ENCODE measurements around the gene TMEM50B. TPM values are rescaled to one million over a fixed set of nuclear protein-coding genes. Genes with fewer than 3 reads are reported as not detected.

TMEM50B gene
- total RNA-seq, 2 donors from 2014 or later: 29.0 to 50.1 TPM

DNA sequence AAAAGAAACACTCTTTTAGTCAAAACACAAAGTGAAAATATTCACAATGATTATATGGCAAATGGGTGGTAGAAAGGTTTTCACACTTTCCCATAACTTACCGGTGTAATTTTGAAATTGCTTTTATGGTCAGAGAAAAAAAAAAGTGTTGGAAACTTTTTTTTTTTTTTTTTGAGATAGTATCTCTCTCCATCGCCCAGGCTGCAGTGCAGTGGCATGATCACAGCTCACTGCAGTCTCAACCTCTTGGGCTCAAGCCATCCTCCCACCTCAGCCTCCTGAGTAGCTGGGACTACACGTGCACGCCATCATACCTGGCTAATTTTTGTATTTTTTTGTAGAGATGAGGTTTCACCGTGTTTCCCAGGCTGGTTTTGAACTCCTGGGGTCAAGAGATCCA, 73.3 kb downstream of the TMEM50B start:
- no peak for DNase-seq
- H3K27ac ChIP-seq: no peak overlapping the region
- intact Hi-C loops (cut with DNase I): no loop called here
- H3K36me3 ChIP-seq: no peaks in the 10 kb centered on the region
- no peak overlapping the region for H3K4me3 ChIP-seq
- TF ChIP-seq, protein P1, sequence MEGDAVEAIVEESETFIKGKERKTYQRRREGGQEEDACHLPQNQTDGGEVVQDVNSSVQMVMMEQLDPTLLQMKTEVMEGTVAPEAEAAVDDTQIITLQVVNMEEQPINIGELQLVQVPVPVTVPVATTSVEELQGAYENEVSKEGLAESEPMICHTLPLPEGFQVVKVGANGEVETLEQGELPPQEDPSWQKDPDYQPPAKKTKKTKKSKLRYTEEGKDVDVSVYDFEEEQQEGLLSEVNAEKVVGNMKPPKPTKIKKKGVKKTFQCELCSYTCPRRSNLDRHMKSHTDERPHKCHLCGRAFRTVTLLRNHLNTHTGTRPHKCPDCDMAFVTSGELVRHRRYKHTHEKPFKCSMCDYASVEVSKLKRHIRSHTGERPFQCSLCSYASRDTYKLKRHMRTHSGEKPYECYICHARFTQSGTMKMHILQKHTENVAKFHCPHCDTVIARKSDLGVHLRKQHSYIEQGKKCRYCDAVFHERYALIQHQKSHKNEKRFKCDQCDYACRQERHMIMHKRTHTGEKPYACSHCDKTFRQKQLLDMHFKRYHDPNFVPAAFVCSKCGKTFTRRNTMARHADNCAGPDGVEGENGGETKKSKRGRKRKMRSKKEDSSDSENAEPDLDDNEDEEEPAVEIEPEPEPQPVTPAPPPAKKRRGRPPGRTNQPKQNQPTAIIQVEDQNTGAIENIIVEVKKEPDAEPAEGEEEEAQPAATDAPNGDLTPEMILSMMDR (IDR thresholded peaks at IDR 0.05): no peak
- H3K27me3 ChIP-seq: no peaks in the 10 kb centered on the region
- H3K9me3 ChIP-seq: no peaks in the 10 kb centered on the region
- no peak overlapping the region for H3K9ac ChIP-seq (ENCODE audit: low read depth in 2 of 2, low read length in 2 of 2)
- peaks cover 11% of the 10 kb centered on the region for H3K4me1 ChIP-seq

DNA sequence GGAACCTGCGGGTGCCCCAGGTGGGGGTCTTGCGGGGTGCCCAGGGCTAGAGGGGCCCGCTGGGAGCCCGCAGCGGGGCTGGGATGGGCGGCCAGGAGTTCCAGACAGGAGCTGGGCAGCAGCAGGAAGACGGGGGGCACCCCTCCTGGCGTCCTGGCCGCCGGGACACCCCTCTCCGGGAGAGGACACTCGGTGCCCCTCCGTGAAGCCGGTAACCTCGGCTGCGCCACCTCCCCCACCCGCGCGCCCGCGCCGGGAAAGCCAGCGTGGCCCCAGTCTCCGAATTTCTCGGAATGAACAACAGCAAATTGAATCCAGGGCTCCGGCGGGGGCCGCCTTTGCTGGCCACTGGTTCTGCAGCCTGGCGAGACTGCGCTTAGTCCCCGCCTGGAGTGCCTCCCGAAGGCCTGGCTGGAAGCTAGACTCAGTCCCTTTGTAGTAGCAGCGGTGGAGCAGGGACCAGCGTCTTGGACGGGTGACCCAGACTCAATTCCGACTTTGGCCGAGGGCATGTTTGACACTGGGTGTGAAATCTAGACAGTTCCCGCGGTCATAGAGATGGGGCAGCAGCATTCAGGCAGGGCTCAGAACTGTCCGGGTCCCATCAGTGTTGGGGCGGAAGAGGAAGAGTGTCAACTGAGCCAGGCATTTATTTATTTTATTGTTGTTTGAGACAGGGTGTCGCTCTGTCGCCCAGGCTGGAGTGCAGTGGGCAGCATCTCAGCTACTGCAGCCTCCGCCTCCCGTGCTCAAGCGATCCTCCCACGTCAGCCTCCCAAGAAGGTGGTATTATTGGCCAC, 75.8 kb downstream of the TMEM50B start:
- H3K4me3 ChIP-seq: peak overlapping the region; percentile 82
- peak; percentile 69 for DNase-seq
- H3K9me3 ChIP-seq: no peaks in the 10 kb centered on the region
- H3K27ac ChIP-seq: peak overlapping the region; percentile 85
- H3K9ac ChIP-seq (ENCODE audit: low read depth in 2 of 2, low read length in 2 of 2): peak overlapping the region; percentile 92 to 93
- H3K36me3 ChIP-seq: no peaks in the 10 kb centered on the region
- intact Hi-C loops (cut with DNase I): no loop called here
- TF ChIP-seq, protein P1 (IDR thresholded peaks at IDR 0.05): no peak
- H3K27me3 ChIP-seq: no peaks in the 10 kb centered on the region
- H3K4me1 ChIP-seq: peaks cover 9% of the 10 kb centered on the region

DNA sequence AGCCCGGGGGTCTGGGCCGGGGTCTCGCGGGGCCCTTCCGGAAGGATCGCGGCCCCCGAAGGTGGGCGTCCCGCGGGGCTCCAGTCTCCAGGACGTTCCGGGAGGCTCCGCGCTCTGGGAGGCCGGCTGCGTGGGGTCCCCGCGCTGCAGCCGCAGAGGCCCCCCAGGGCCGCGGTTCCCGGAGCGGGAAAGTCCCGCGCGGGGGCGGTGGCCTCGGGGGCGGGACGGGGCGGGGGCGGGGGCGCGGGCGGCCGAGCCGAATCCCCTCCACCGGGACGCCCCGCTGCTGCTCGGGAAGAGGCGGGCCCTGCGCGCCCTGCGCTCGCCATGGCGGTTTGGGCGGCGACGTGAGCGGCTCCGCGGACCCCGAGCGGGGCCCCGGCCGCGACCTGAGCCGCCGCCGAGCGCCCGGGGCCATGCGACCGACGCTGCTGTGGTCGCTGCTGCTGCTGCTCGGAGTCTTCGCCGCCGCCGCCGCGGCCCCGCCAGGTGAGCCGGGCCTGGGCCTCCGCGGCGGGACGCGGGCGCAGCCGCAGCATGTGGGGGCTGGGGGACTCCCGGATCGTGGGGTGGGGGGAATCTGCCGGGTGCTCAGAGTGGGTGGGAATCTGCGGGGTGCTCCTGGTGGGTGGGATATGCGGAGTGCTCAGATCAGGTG, 76.5 kb downstream of the TMEM50B start, which contains the start of gene IFNGR2:
Gene IFNGR2, plus strand, starts transcription at position 286 of the 658 bp plus-strand sequence. Its CDS starts 131 bp downstream, at position 417.
- Histone ChIP-seq H3K36me3 (no peaks in the 10 kb centered on the region), H3K27me3 (no peaks in the 10 kb centered on the region), H3K9me3 (no peaks in the 10 kb centered on the region), H3K27ac (peak within 1 kb of the TSS; percentile 85), H3K4me3 (peak within 1 kb of the TSS; percentile 82), H3K4me1 (peaks cover 9% of the 10 kb centered on the region), H3K9ac (ENCODE audit: low read depth in 2 of 2, low read length in 2 of 2) (peak within 1 kb of the TSS; percentile 92 to 93)
- no peak for DNase-seq
- TF ChIP-seq, protein P1 (IDR thresholded peaks at IDR 0.05): no peak
- intact Hi-C loops (cut with DNase I): no loop called here

DNA sequence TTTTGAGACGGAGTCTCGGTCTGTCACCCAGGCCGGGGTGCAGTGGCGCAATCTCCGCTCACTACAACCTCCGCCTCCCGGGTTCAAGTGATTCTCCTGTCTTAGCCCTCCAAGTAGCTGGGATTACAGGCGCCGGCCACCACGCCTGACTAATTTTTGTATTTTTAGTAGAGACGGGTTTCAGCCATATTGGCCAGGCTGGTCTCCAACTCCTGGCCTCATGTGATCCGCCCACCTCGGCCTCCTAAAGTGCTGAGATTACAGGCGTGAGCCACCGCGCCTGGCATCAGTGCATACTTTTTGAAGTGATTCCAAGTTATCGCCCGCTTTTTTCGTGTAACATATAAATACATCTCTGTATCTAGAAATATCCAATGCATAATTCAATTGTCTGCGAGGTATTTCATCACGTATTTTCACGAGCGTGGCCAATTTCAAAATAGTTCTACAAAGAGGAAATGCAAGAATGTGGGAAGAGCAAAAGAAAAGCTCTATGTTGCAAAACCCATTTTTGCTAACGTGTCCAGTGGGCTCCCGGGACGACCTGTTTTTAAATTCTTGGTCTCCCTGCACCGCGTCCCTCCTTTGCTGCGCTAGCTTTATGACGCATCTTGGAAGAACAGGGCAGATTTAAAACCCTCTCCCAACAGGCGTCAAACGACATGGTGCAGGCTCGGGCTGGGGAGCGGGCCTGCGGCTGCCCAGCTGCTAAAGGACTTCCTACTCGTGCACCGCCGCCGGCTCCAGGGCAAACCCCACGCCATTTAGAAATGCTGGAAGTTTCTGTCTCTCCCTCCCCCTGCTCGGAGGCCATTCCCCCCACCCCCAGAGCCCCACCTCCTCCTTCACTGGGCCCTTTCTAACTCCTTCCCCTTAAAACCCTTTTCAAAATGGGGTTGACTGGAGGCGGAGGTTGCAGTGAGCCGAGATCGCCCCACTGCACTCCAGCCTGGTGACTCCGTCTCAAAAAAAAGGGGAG, 77.5 kb downstream of the TMEM50B start:
- Histone ChIP-seq H3K9me3 (no peaks in the 10 kb centered on the region), H3K4me1 (peaks cover 9% of the 10 kb centered on the region), H3K4me3 (peak overlapping the region; percentile 82), H3K27me3 (no peaks in the 10 kb centered on the region), H3K36me3 (no peaks in the 10 kb centered on the region), H3K27ac (peak overlapping the region; percentile 85), H3K9ac (ENCODE audit: low read depth in 2 of 2, low read length in 2 of 2) (peak overlapping the region; percentile 26 to 72)
- intact Hi-C loops (cut with DNase I): no loop called here
- DNase-seq: peak; percentile 53
- TF ChIP-seq, protein P1 (IDR thresholded peaks at IDR 0.05): no peak

DNA sequence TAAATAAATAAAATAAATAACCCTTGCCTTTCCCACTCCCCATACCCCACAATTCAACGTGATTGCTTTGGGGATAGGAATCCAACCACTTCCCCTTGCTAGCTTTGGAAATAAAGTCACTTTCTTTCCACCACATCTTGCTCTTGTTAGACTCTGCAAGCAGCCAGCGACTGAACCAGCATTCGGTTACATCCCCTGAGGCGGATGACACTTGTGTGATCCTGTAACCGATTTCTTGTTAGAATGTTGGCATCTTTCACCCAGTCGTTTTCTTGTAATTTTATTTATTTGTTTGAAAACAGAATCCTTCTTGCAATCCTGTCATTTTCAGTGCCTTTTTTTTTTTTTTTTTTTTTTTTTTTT, 78.2 kb downstream of the TMEM50B start:
- H3K27ac ChIP-seq: peak overlapping the region; percentile 85
- intact Hi-C loops (cut with DNase I): no loop called here

More for the DNA sequence above, 78.2 kb downstream of the TMEM50B start:
- H3K4me3 ChIP-seq: no peak overlapping the region
- no peaks in the 10 kb centered on the region for H3K9me3 ChIP-seq
- H3K4me1 ChIP-seq: peaks cover 9% of the 10 kb centered on the region
- TF ChIP-seq, protein P1 (IDR thresholded peaks at IDR 0.05): no peak
- DNase-seq: no peak
- H3K27me3 ChIP-seq: no peaks in the 10 kb centered on the region
- H3K9ac ChIP-seq (ENCODE audit: low read depth in 2 of 2, low read length in 2 of 2): no peak overlapping the region
- no peaks in the 10 kb centered on the region for H3K36me3 ChIP-seq
